Measurements from ENCODE around the gene PMEPA1.

The PMEPA1 gene

GRCh38 chr20:57719951-57720350 lies 10.1 kb upstream of the PMEPA1 start:
- H3K27ac ChIP-seq: no peak overlapping the region
- ChIA-PET CTCF (interaction anchor here (0.5 kb wide), 3 partner anchors 46 to 489 kb away, joined by 3 read pairs; no protein-coding TSS in a partner anchor), POLR2A (ENCODE audit: low non-redundant PET) (no interaction called here)
- TF ChIP-seq CTCF (conservative IDR thresholded peaks at IDR 0.05; ENCODE audit: low read depth): no peak
- DNase-seq (ENCODE audit: low spot score): no peak

- peak; percentile 100 for DNase-seq (ENCODE audit: low spot score)
- POLR2A ChIA-PET (ENCODE audit: low non-redundant PET): no interaction called here
- H3K27ac ChIP-seq: peak overlapping the region; percentile 12; the same call in 1 of the 2 replicates
- no peak for TF ChIP-seq CTCF (conservative IDR thresholded peaks at IDR 0.05; ENCODE audit: low read depth)
- CTCF ChIA-PET: interaction anchor here (0.7 kb wide), 1 partner anchor 8 kb away, joined by 3 read pairs; no protein-coding TSS in a partner anchor
These were observed 8.7 kb upstream of the PMEPA1 start for GRCh38 chr20:57718490-57719009.

GRCh38 chr20:57717797-57718196 lies 8.0 kb upstream of the PMEPA1 start:
- no peak for TF ChIP-seq CTCF (conservative IDR thresholded peaks at IDR 0.05; ENCODE audit: low read depth)
- peak; percentile 85 for DNase-seq (ENCODE audit: low spot score)
- ChIA-PET CTCF (no interaction called here), POLR2A (ENCODE audit: low non-redundant PET) (no interaction called here)
- H3K27ac ChIP-seq: peak overlapping the region; percentile 96

DNA sequence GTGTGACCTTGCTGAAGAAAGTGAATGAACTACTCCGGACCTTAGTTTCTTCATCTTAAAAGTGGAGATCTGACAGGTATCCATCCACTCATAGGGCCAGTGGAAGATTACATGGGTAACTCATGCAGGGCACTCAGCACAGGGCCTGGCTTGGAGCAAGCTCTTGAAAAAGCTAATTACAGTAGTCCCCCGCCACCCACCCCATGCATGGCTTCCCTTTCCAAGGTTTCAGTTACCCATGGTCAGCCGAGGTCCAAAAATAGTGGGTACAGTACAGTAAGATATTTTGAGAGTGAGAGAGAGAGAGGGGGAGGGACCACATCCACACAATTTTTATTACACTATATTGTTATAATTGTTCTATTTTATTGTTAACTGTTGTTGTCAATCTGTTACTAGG lies 7.1 kb upstream of the PMEPA1 start:
- ChIA-PET CTCF (no interaction called here), POLR2A (ENCODE audit: low non-redundant PET) (no interaction called here)
- DNase-seq (ENCODE audit: low spot score): no peak
- peak overlapping the region; percentile 96 for H3K27ac ChIP-seq
- no peak for TF ChIP-seq CTCF (conservative IDR thresholded peaks at IDR 0.05; ENCODE audit: low read depth)

GRCh38 chr20:57716202-57716601 lies 6.4 kb upstream of the PMEPA1 start:
- TF ChIP-seq CTCF (conservative IDR thresholded peaks at IDR 0.05; ENCODE audit: low read depth): no peak
- H3K27ac ChIP-seq: peak overlapping the region; percentile 96
- ChIA-PET POLR2A (ENCODE audit: low non-redundant PET) (interaction anchor here (0.7 kb wide), 1 partner anchor 21 kb away, joined by 4 read pairs; no protein-coding TSS in a partner anchor), CTCF (interaction anchor here (1.0 to 1.2 kb wide), 2 partner anchors 23 to 275 kb away, joined by 3 to 4 read pairs; no protein-coding TSS in a partner anchor)
- peak; percentile 78 for DNase-seq (ENCODE audit: low spot score)

- DNase-seq (ENCODE audit: low spot score): no peak
- TF ChIP-seq CTCF (conservative IDR thresholded peaks at IDR 0.05; ENCODE audit: low read depth): no peak
- peak overlapping the region; percentile 96 for H3K27ac ChIP-seq
- POLR2A ChIA-PET (ENCODE audit: low non-redundant PET): interaction anchor here (0.7 kb wide), 1 partner anchor 22 kb away, joined by 4 read pairs; no protein-coding TSS in a partner anchor
- CTCF ChIA-PET: interaction anchor here (1.0 to 1.2 kb wide), 2 partner anchors 22 to 274 kb away, joined by 3 to 4 read pairs; no protein-coding TSS in a partner anchor
These were observed 5.6 kb upstream of the PMEPA1 start for GRCh38 chr20:57715268-57715904.

Data from RWPE1 (cell line).